Right lobe of liver (tissue), 4 donors: ENCODE data around the gene STN1.

Experiments
- CTCF ChIP-seq, 4 donors: fragments of 200-600 bp in 3 of 4; fragments of 450-650 bp in 1 of 4; IDR thresholded peaks; one replicate each; pipeline versions ENCODE4 v1.5.1 to v1.8.0; 2016 to 2022; ENCODE audit warnings: antibody characterized with exemption in 4 of 4, mild to moderate bottlenecking in 2 of 4
- POLR2A ChIP-seq: fragments of 450-650 bp; IDR thresholded peaks from one replicate; pipeline ENCODE4 v1.6.1; 2017; ENCODE audit warnings: antibody characterized with exemption, mild to moderate bottlenecking
- donor health status: DM: no; HTN: no; CAD: no.
- donor health status: DM: no; HTN: no; CAD: no.
- donor health status: DM: no; HTN: yes; CAD: no.

- TF ChIP-seq CTCF (IDR thresholded peaks at IDR 0.05) (no peak), POLR2A (no peak)
These were observed 63.1 kb downstream of the STN1 start for GRCh38 chr10:103854686-103855391.
